Activated CD4-positive, alpha-beta T cell treated with anti-CD3 and anti-CD28 coated beads, Interleukin-2, amount 50 U/mL, for 1 hour (primary cell): ENCODE data around the gene PLTP.
"Not testable (repeated sequence)": the region's sequence is repeated elsewhere in the genome, so short reads cannot be mapped to it uniquely, and the experiment has no call there.

Source experiments
- DNase-seq: peaks from one replicate; pipeline ENCODE4 v3.0.0-alpha.2; 2020

PLTP gene

GRCh38 chr20:45919542-45920399 is 7.8 kb upstream of the PLTP start:
- DNase-seq, result no peak

GRCh38 chr20:45918779-45919537 is 7.0 kb upstream of the PLTP start:
- no peak for DNase-seq

- DNase-seq, result no peak
Observed at GRCh38 chr20:45918182-45918737, 6.3 kb upstream of the PLTP start.

GRCh38 chr20:45917790-45918141 is 5.8 kb upstream of the PLTP start:
- DNase-seq, result no peak

GRCh38 chr20:45913116-45913515 is 1.2 kb upstream of the PLTP start:
- no peak for DNase-seq

- no peak for DNase-seq
Observed at GRCh38 chr20:45912344-45912682, 358 bp upstream of the PLTP start.

- DNase-seq, result peak; percentile 79
Observed at GRCh38 chr20:45910670-45911485, 1.1 kb downstream of the PLTP start.

GRCh38 chr20:45909817-45910669 is 1.9 kb downstream of the PLTP start:
- DNase-seq, result no peak

- DNase-seq, result no peak
Observed at GRCh38 chr20:45909336-45909808, 2.6 kb downstream of the PLTP start.

- no peak for DNase-seq
Observed at GRCh38 chr20:45908084-45908483, 3.9 kb downstream of the PLTP start.

GRCh38 chr20:45907219-45907948 is 4.6 kb downstream of the PLTP start:
- no peak for DNase-seq

- DNase-seq, result no peak
Observed at GRCh38 chr20:45905505-45906079, 6.4 kb downstream of the PLTP start.

GRCh38 chr20:45904583-45905504 is 7.1 kb downstream of the PLTP start:
- DNase-seq, result no peak

- DNase-seq, result no peak
Observed at GRCh38 chr20:45902199-45902701, 9.7 kb downstream of the PLTP start.

GRCh38 chr20:45901332-45901731 is 10.6 kb downstream of the PLTP start:
- DNase-seq, result not testable (repeated sequence)

- DNase-seq, result no peak
Observed at GRCh38 chr20:45899046-45899835, 12.7 kb downstream of the PLTP start.

- no peak for DNase-seq
Observed at GRCh38 chr20:45898285-45898684, 13.7 kb downstream of the PLTP start.

GRCh38 chr20:45897692-45898091 is 14.3 kb downstream of the PLTP start:
- no peak for DNase-seq

- no peak for DNase-seq
Observed at GRCh38 chr20:45897289-45897688, 14.7 kb downstream of the PLTP start.
